K562 (cell line): Measurements from ENCODE around the gene GLB1L. TPM values are rescaled to one million over a fixed set of nuclear protein-coding genes. Genes with fewer than 3 reads are reported as not detected.

Experiments
- ATAC-seq: fragments of 200-7000 bp; cut with Tn5 transposase; 3 replicates; pipeline ENCODE4 v1.9.1; 2020; ENCODE audit warnings: moderate library complexity
- BruUV-seq: library from RNA; stranded (reverse); fragments of 400-500 nt; replicated peaks from 2 replicates; lab custom pipeline; 2021; lab: Mats Ljungman, UMichigan
- CTCF ChIA-PET: fragments of 300-600 bp; formaldehyde crosslinking; extraction: SDS; loops from one replicate; lab custom pipeline; 2021; ENCODE audit warnings: low intra/inter-chr PET ratio; lab: Yijun Ruan, JAX
- POLR2A ChIA-PET: fragments of 300-600, 350-650 bp; sonication (Branson Sonifier 250); formaldehyde crosslinking; extraction: SDS; loops from one replicate; lab custom pipeline; 2021; ENCODE audit warnings: antibody characterized with exemption, inconsistent platforms; lab: Yijun Ruan, JAX
- DNase-seq, 4 experiments: peaks; one replicate each; pipeline versions ENCODE4 v3.0.0 to v3.0.0-alpha.2; 2011 to 2018; ENCODE audit warnings: low spot score in 3 of 4, mixed read lengths in 3 of 4; ENCODE audit errors: extremely low read depth in 1 of 4
- FAIRE-seq: peaks from 2 replicates; lab custom pipeline; 2011; peaks lifted over from hg19 to GRCh38; lab: Jason Lieb, UNC
- H2AFZ ChIP-seq: 2 replicates; pipeline ENCODE4 v1.6.0; 2011; ENCODE audit warnings: low read depth, low read length, control low read depth, inconsistent platforms
- H3K27ac ChIP-seq: fragments of 200-600 bp; 3 replicates; pipeline ENCODE4 v1.8.0; 2011; ENCODE audit warnings: low read depth, mild to moderate bottlenecking, control low read depth, inconsistent platforms, low read length, moderate library complexity, mixed read lengths; ENCODE audit errors: extremely low read depth
- H3K27me3 ChIP-seq, 2 experiments: fragments of 300-600 bp in 1 of 2; 2 replicates in 1 of 2; 3 replicates in 1 of 2; pipeline versions ENCODE4 v1.6.0 to v1.8.0; 2011; ENCODE audit warnings: inconsistent platforms in 2 of 2, low read length in 2 of 2, mild to moderate bottlenecking in 1 of 2, mixed read lengths in 1 of 2, moderate library complexity in 1 of 2; ENCODE audit not compliant: control insufficient read depth in 2 of 2, insufficient read depth in 2 of 2
- H3K36me3 ChIP-seq: fragments of 300-600 bp; 3 replicates; pipeline ENCODE4 v1.8.0; 2011; ENCODE audit warnings: mild to moderate bottlenecking, low read length, inconsistent platforms; ENCODE audit not compliant: control insufficient read depth, insufficient read depth
- H3K4me1 ChIP-seq, 2 experiments: fragments of 200-600 bp in 1 of 2; replicated peaks in 1 of 2; 2 replicates in 1 of 2; 3 replicates in 1 of 2; pipeline versions ENCODE4 v1.5.1 to v1.8.0; 2011; ENCODE audit warnings: inconsistent platforms in 2 of 2, low read length in 2 of 2, mild to moderate bottlenecking in 1 of 2, mixed read lengths in 1 of 2, moderate library complexity in 1 of 2; ENCODE audit not compliant: control insufficient read depth in 2 of 2, insufficient read depth in 2 of 2
- H3K4me2 ChIP-seq: 2 replicates; pipeline ENCODE4 v1.6.1; 2011; ENCODE audit warnings: low read length, control low read depth, inconsistent platforms, mixed read lengths; ENCODE audit not compliant: insufficient read depth
- H3K4me3 ChIP-seq: fragments of 200-600 bp; sonication (generic), shearing (Covaris generic); 2 replicates; pipeline ENCODE4 v1.5.1; 2016; ENCODE audit warnings: control low read depth, inconsistent platforms
- H3K79me2 ChIP-seq: fragments of 200-600 bp; 3 replicates; pipeline ENCODE4 v1.8.0; 2011; ENCODE audit warnings: low read length, inconsistent platforms; ENCODE audit not compliant: control insufficient read depth, insufficient read depth
- H3K9ac ChIP-seq, 2 experiments: 2 replicates each; pipeline versions ENCODE4 v1.6.0 to v1.6.1; 2011; ENCODE audit warnings: low read depth in 2 of 2, low read length in 2 of 2, control low read depth in 1 of 2, inconsistent platforms in 1 of 2, mild to moderate bottlenecking in 1 of 2, mixed read lengths in 1 of 2; ENCODE audit not compliant: insufficient read depth in 1 of 2
- H3K9me1 ChIP-seq: one replicate; pipeline ENCODE4 v1.6.0; 2011; ENCODE audit warnings: inconsistent platforms, mild to moderate bottlenecking, low read length, moderate library complexity; ENCODE audit not compliant: control insufficient read depth, insufficient read depth
- H3K9me3 ChIP-seq: replicated peaks from 2 replicates; pipeline ENCODE4 v1.5.1; 2011; ENCODE audit warnings: low read depth, low read length, inconsistent platforms; ENCODE audit not compliant: control insufficient read depth, insufficient read depth
- H4K20me1 ChIP-seq: replicated peaks from 2 replicates; pipeline ENCODE4 v1.6.1; 2011; ENCODE audit warnings: low read length, inconsistent platforms, mixed read lengths; ENCODE audit not compliant: control insufficient read depth, insufficient read depth
- ETS1 ChIP-seq: conservative IDR thresholded peaks from 2 replicates; pipeline ENCODE4 v1.6.1; 2011; ENCODE audit warnings: low read depth, mild to moderate bottlenecking, low read length; ENCODE audit not compliant: control insufficient read depth
- HNRNPLL ChIP-seq: fragments of 200-400 bp; formaldehyde crosslinking; IDR thresholded peaks from 2 replicates; pipeline ENCODE4 v1.6.1; 2017; ENCODE audit warnings: low read length, low read depth, mild to moderate bottlenecking; ENCODE audit not compliant: poor library complexity, severe bottlenecking
- KLF6 ChIP-seq: fragments of 250-450 bp; sonication (Bioruptor Pico); IDR thresholded peaks from 2 replicates; pipeline ENCODE4 v1.4.0; 2020; ENCODE audit warnings: mild to moderate bottlenecking, moderate library complexity, borderline replicate concordance
- MCM7 ChIP-seq, 2 experiments: fragments of 450-650 bp; IDR thresholded peaks; 2 replicates each; pipeline ENCODE4 v1.6.1; 2016 to 2018
- MXI1 ChIP-seq: IDR thresholded peaks from 2 replicates; pipeline ENCODE4 v1.6.1; 2011; ENCODE audit warnings: low read depth, mild to moderate bottlenecking, improper control_type of control experiment, low read length
- PHF21A ChIP-seq: fragments of 450-650 bp; IDR thresholded peaks from 2 replicates; pipeline ENCODE4 v1.6.1; 2017; ENCODE audit warnings: low read depth, borderline replicate concordance
- PPARD ChIP-seq: fragments of 250-450 bp; sonication (Bioruptor Pico); IDR thresholded peaks from 2 replicates; pipeline ENCODE4 v1.8.0; 2022; ENCODE audit warnings: inconsistent platforms, mild to moderate bottlenecking, moderate library complexity
- PTRF ChIP-seq: fragments of 450-650 bp; IDR thresholded peaks from 2 replicates; pipeline ENCODE4 v1.6.1; 2016; ENCODE audit warnings: mild to moderate bottlenecking, missing genetic modification characterization, missing compliant biosample characterization
- RAD51 ChIP-seq: fragments of 450-650 bp; IDR thresholded peaks from 2 replicates; pipeline ENCODE4 v1.7.1; 2016; ENCODE audit warnings: low read depth, mild to moderate bottlenecking, borderline replicate concordance
- RBM17 ChIP-seq: fragments of 200-400 bp; formaldehyde crosslinking; IDR thresholded peaks from 2 replicates; pipeline ENCODE4 v1.6.1; 2017; ENCODE audit warnings: low read depth, mild to moderate bottlenecking, low read length, borderline replicate concordance
- RNF219 ChIP-seq: fragments of 250-450 bp; sonication (Bioruptor Pico); IDR thresholded peaks from 2 replicates; pipeline ENCODE4 v1.5.0; 2022; ENCODE audit warnings: mild to moderate bottlenecking
- SLC30A9 ChIP-seq: fragments of 250-450 bp; sonication (Bioruptor Pico); IDR thresholded peaks from 2 replicates; pipeline ENCODE4 v1.8.0; 2022; ENCODE audit warnings: mild to moderate bottlenecking, moderate library complexity
- SP1 ChIP-seq: sonication (generic); formaldehyde crosslinking; IDR thresholded peaks from 2 replicates; pipeline ENCODE4 v1.8.1; 2022; ENCODE audit warnings: mild to moderate bottlenecking, missing genetic modification reagents
- STAT6 ChIP-seq: sonication (generic); formaldehyde crosslinking; IDR thresholded peaks from 2 replicates; pipeline ENCODE4 v1.8.1; 2023; ENCODE audit warnings: mild to moderate bottlenecking, missing genetic modification reagents
- THRAP3 ChIP-seq: fragments of 450-650 bp; IDR thresholded peaks from 2 replicates; pipeline ENCODE4 v1.6.1; 2016; ENCODE audit warnings: mild to moderate bottlenecking, inconsistent platforms, borderline replicate concordance
- ZNF41 ChIP-seq: fragments of 250-450 bp; sonication (Bioruptor Pico); conservative IDR thresholded peaks from 2 replicates; pipeline ENCODE4 v1.4.0; 2020; ENCODE audit warnings: mild to moderate bottlenecking
- ZNF431 ChIP-seq: sonication (generic); formaldehyde crosslinking; IDR thresholded peaks from 2 replicates; pipeline ENCODE4 v1.8.0; 2022; ENCODE audit warnings: mild to moderate bottlenecking, missing genetic modification reagents
- WGBS: fragments of 100-300 bp; shearing (Covaris generic); methylation state at CpG from one replicate; pipeline ENCODE4 v1.1.6; 2016; ENCODE audit warnings: low coverage, mixed read lengths; ENCODE audit not compliant: insufficient coverage; ENCODE audit errors: missing lambda C conversion rate; 5-methylcytosine and 5-hydroxymethylcytosine counted together
- in situ Hi-C: fragments of 300-500 bp; cut with MboI; formaldehyde crosslinking; loops from 4 replicates; pipeline ENCODE4 v1.15.0; 2018; ENCODE audit warnings: inconsistent platforms, mixed read lengths
- intact Hi-C: fragments of 100-400 bp; cut with micrococcal nuclease; formaldehyde crosslinking; loops from 2 replicates; pipeline ENCODE4 v1.14.2; 2022
- polyA plus RNA-seq, 8 experiments: library from polyadenylated mRNA; depleted of rRNA in 4 of 8; stranded (reverse) in 5 of 8; unstranded in 3 of 8; fragments of >200 nt; fragmentation: Nextera tagmentation in 2 of 8; fragmentation: Illumina TruSeq in 1 of 8; extraction: Ambion mirVana in 2 of 8; extraction: Trizol in 1 of 8; gene quantifications; 2 replicates each; pipeline versions ENCODE4 v1.2.1 to v1.2.3, GENCODE V29; 2011 to 2014; ENCODE audit warnings: inconsistent platforms in 1 of 8, missing spikeins in 1 of 8
- total RNA-seq, 7 experiments: library from RNA; depleted of rRNA in 6 of 7; stranded (reverse); fragments of >200 nt in 6 of 7; fragmentation: Illumina TruSeq in 2 of 7; extraction: Trizol in 2 of 7; gene quantifications; 2 replicates each; pipeline versions ENCODE4 v1.2.1 to v1.2.3, GENCODE V29; 2011 to 2021; ENCODE audit warnings: low replicate concordance in 1 of 7

Gene GLB1L
- total and polyA plus RNA-seq, 9 of the 15 experiments (the other 6 are each of a cell fraction or from before 2014, with no cell fraction given), result 0.42 to 2.9 (median 2.5) TPM

GRCh38 chr2:219214141-219214540, 31.1 kb downstream of the GLB1L start:
- Histone ChIP-seq H3K9me1 (no peaks in the 10 kb centered on the region), H3K27me3 (no peaks in the 10 kb centered on the region), H3K4me3 (no peak overlapping the region), H3K36me3 (peaks cover 70% of the 10 kb centered on the region), H3K9ac (no peak overlapping the region), H3K27ac (no peak overlapping the region), H2AFZ (no peak overlapping the region), H3K4me2 (no peak overlapping the region), H3K4me1 (peaks cover 10 to 31% of the 10 kb centered on the region in 2 experiments; a peak in 4 of 5 replicates), H4K20me1 (0 out of 2 replicates have a peak, but pooled peaks cover 2% of the 10 kb centered on the region), H3K9me3 (no peaks in the 10 kb centered on the region), H3K79me2 (peaks cover 27% of the 10 kb centered on the region)
- ATAC-seq (no peak), DNase-seq (no peak), FAIRE-seq (no peak)
- no TSS peak for BruUV-seq
- ChIA-PET CTCF (no interaction called here), POLR2A (interaction anchor here (0.7 kb wide), 1 partner anchor 24 kb away, joined by 3 read pairs; no protein-coding TSS in a partner anchor)
- in situ Hi-C loops, result no loop called here
- TF ChIP-seq SLC30A9 (no peak), ETS1 (no peak), PHF21A (no peak), RAD51 (no peak), PPARD (CRISPR knock-in tag) (no peak), THRAP3 (no peak), ZNF431 (CRISPR knock-in tag) (no peak), HNRNPLL (no peak), SP1 (CRISPR knock-in tag) (no peak), PTRF (tag) (no peak), MCM7 (IDR thresholded peaks at IDR 0.05) (no peak), RNF219 (no peak), MXI1 (no peak), RBM17 (no peak), KLF6 (no peak), STAT6 (CRISPR knock-in tag) (no peak), ZNF41 (CRISPR knock-in tag) (no peak)
- WGBS, result 98% methylated on average over 13 of the region's 15 CpGs
- intact Hi-C loops, result no loop called here
